Stimulated activated CD4-positive, alpha-beta T cell treated with anti-CD3 and anti-CD28 coated beads, Interleukin-4, amount 100 ng/mL, for 24 hours (primary cell): ENCODE measurements around the gene ZNF695.
A peak's percentile ranks its signal among the peaks of the same experiment; 100 is the strongest.
"Not testable (repeated sequence)": the region's sequence is repeated elsewhere in the genome, so short reads cannot be mapped to it uniquely, and the experiment has no call there.

Source experiments
- DNase-seq: peaks from one replicate; pipeline ENCODE4 v3.0.0-alpha.2; 2020

The ZNF695 gene

DNA sequence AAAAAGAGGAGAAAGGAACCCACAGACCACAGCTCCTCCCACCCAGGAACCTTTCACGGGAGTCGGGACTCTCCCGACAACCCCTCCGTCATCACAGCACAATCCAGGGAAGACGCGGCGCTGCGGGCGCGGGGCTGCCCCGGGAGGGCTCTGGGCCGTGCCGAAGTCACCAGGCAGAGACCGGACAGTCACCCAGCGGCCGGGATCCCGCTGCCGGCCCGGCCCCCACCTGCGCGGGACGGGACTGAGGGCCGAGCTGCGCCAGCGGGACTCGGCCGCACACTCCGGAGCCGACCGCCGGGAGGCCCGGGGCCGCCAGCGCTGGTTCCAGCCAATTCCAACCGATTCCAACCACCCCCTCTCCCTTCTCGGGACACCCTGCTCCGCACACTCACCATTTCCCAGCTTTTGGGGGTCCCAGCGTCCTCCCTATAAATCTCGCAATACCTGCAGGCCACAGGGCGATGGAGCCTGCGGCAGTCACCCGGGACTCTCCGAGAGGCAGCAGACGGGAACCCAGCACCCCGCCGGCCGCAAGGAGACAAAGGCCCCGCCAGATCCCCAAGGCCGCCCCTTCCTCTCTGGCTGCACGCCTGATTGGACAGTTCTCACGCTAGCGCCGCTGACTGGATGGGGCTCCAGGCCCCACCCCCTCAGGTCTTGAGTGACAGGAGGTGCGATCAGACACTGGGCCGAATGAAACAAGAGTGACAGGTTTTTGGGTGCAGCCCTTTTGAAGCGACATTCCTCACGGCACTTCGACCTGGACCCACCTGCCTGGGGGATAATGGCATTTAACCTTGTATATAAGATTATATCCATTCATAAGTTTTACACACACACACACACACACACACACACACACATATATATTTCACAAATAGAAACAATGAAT lies at the start of gene ZNF695:
TSS of gene ZNF695 (minus strand) at position 547 of the 895 bp plus-strand sequence. CDS start at position 398, 149 bp downstream.
- DNase-seq = peak; percentile 34

DNA sequence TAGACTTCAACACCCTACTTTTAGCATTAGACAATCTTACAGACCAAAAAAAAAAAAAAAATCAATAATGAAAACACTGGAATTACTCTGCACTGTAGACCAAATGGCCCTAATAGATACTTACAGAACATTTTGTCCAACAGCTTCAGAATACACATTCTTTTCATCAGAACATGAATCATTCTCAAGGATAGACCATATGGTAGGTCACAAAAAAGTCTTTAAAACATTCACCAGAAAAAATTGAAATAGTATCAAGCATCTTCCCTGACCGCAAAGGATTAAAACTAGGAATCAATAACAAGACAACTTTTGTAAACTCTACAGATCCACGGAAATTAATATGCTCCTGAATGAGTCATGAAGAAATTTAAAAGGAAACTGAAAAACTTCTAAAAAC lies 48.2 kb upstream of the ZNF695 start:
- no peak for DNase-seq

DNA sequence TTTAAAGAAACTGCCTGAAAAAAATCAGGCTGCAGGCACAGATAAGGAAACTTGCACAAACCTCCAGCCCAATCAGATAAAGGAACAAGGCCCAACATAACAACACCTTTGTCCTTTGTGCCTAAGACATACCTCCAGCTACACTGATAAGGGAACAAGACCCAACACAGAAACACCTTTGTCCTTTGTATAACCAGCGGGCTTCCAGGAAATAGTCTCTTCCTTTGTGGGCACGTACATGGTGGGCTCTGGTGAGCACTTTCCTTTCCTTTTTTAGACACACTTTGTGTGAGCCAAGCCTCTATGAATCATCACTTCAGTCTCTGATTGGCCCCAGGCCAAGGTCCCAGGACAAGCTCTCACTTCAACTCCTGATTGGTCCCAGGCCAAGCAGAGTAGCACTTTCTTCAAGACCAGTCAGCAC lies 47.1 kb upstream of the ZNF695 start:
- DNase-seq = no peak

DNA sequence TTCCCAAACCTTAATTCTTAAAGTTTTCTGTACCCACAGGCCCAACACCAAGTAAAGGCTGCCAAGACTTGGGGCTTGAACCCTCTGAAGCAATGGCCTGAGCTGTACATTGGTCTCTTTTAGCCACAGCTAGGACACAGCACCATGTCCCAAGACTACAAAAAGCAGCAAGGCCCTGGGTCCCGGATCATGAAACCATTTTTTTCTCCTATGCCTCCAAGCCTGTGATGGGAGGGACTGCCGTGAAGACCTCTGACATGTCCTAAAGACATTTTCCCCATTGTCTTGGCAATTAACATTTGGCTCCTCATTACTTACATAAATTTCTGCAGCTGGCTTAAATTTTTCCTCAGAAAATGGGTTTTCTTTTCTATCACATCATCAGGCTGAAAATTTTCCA lies 39.8 kb upstream of the ZNF695 start:
- DNase-seq = no peak

DNA sequence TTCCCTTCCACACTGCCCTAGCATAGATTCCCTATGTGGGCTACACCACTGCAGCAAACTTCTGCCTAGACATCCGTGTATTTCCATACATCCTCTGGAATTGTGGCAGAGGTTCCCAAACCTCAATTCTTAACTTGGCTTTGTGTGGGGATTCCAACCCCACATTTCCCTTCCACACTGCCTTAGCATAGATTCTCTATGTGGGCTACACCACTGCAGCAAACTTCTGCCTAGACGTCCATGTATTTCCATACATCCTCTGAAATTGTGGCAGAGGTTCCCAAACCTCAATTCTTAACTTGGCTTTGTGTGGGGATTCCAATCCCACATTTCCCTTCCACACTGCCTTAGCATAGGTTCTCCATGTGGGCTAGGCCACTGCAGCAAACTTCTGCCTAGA lies 39.4 kb upstream of the ZNF695 start:
- DNase-seq = no peak

DNA sequence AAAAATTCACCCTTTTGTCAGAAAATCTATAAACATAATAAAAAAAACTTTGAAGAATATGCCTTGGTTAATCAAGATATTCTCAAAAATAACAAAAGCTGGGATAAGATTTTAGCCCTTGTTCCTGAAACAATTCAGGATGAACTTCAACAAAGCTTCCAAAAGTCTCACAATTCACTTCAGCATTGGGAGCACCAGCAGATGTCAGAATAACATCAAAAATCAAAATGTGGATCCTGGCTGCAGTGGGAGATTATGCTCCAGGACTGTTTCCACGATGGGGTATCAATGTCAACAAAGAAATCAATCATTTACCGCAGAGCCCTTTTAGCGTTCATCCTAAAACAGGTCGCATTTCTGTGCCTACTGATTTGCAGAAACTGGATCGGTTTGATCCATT lies 35.5 kb upstream of the ZNF695 start:
- no peak for DNase-seq

DNA sequence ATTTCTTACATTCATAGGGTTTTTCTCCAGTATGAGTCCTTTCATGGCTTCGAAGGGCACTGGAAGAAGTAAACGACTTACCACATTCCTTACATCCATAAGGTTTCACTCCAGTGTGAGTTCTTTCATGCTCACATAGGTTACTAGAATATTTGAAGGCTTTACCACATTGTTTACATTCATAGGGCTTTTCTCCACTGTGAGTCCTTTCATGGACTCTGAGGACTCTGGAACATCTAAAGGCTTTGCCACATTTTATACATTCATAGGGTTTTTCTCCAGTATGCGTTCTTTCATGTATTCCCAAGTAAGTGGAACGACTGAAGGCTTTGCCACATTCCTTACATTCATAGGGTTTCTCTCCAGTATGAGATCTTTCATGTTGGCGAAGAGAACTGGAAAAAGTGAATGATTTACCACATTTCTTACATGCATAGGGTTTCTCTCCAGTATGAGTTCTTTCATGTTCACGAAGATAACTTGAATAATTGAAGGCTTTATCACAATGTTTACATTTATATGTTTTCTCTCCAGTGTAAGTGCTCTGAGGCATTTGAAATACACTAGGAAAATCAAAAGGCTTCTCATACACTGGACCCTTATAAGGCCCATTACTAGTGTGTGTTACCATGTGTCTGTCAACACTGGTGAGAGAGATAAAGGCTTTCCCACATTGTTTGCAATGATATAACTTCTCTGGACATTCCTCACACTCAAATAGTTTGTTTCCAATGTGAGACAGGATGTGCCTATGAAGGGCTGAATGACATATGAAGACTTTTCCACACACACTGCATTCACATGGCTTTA lies 29.9 kb upstream of the ZNF695 start:
- no peak for DNase-seq

DNA sequence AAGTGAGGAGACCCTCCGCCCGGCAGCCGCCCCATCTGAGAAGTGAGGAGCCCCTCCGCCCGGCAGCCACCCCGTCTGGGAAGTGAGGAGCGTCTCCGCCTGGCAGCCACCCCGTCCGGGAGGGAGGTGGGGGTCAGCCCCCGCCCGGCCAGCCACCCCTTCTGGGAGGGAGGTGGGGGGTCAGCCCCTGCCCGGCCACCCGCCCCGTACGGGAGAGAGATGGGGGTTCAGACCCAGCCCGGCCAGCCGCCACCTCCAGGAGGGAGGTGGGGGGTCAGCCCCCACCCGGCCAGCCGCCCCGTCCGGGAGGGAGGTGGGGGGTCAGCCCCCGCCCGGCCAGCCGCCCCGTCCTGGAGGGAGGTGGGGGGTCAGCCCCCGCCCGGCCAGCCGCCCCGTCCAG lies 24.4 kb upstream of the ZNF695 start:
- not testable (repeated sequence) for DNase-seq

DNA sequence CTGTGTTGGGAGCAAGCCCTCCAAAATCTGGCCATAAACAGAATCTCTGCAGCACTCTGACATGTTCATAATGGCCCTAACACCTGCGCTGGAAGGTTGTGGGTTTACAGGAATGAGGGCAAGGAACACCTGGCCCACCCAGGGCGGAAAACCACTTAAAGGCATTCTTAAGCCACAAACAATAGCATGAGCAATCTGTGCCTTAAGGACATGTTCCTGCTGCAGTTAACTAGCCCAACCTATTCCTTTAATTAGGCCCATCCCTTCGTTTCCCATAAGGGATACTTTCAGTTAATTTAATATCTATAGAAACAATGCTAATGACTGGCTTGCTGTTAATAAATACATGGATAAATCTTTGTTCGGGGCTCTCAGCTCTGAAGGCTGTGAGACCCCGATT lies 16.8 kb upstream of the ZNF695 start:
- not testable (repeated sequence) for DNase-seq

DNA sequence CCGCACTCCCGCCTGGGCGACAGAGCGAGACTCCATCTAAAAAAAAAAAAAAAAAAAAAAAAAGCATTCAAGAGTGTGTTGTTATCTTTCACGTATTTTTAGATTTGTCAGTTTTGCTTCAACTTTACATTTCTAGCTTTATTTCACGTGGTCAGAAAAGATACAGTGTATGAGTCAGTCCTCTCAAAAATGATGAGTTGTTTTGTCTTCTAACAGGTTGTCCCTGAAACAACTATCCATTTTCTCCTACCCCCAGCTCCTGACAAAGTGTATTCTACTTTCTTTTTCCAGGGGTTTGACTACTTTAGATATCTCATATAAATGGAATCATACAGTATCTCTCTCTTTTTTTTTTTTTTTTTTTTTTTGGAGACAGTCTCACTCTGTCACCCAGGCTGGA lies 5.5 kb upstream of the ZNF695 start:
- no peak for DNase-seq

DNA sequence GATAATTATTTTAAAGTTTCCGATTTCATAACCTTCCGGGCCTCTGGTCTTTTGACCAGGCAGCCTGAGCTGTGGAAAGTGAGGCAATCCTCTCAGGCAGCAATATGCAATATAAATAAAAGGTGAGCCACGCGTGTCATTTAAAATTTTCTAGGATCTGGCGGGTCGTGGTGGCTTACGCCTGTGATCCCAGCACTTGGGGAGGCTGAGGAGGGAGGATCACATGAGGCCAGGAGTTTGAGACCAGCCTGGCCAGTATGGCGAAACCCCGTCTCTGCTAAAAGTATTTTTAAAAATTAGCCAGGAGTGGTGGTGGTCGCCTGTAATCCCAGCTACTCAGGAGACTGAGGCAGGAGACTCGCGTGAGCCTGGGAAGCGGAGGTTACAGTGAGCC lies 546 bp upstream of the ZNF695 start:
- no peak for DNase-seq

DNA sequence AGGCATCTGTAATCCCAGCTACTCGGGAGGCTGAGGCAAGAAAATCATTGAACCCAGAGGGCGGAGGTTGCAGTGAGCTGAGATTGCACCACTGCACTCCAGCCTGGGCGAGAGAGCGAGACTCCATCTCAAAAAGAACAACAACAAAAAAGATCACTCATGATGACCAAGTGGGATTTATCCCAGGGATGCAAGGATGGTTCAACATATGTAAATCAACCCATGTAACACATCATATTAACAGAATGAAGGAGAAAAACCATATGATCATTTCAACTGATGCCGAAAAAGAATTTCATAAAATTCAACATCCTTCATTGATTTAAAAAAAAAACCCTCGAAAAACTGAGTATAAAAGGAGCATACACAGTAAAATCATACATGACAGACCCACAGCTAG lies 3.8 kb downstream of the ZNF695 start:
- DNase-seq = not testable (repeated sequence)

DNA sequence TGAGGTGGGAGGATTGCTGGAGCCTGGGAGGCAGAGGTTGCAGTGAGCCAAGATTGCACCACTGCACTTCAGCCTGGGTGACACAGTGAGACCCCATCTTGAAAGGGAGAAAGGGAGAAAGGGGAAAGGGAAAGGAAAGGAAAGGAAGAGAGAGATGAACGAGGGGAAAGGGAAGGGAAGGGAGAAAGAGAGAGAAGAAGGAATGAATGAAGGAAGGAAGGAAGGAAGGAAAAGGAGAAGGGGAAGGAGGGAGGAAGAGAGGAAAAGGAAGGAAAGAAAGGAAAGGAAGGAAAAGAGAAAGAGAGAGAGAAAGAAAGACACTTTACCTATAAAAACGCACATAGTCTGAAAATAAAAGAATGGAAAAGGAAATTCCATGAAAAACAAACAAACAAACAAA lies 18.0 kb downstream of the ZNF695 start:
- no peak for DNase-seq

DNA sequence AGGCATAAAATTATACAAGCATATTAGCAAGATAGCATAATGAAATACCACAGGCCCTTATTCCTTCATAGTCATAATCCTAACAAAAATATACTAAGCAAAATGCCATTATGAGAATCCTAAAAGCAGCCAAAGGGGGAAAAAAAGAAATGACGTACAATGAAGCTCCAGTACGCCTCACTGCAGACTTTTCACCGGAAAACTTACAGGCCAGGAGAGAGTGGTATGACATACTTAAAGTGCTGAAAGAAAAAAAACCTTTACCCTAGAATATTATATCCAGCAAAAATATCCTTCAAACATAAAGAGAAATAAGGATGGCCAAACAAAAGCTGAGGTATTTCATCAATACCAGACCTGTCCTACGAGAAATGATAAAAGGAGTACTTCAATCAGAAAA lies 19.5 kb downstream of the ZNF695 start:
- no peak for DNase-seq

DNA sequence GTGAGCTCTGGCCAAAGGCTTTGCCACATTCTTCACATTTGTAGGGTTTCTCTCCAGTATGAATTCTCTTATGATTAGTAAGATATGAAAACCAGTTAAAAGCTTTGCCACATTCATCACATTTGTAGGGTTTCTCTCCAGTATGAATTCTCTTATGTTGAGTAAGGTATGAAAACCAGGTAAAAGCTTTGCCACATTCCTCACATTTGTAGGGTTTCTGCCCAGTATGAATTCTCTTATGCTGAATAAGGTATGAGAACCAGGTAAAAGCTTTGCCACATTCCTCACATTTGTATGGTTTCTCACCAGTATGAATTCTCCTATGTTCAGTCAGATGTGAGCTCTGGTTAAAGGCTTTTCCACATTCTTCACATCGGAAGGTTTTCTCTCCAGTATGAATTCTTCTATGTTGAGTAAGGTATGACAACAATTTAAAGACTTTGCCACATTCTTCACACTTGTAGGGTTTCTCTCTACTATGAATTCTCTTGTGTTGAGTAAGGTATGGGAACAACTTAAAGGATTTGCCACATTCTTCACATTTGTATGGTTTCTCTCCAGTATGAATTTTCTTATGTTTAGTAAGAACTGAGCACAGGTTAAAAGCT lies 20.7 kb downstream of the ZNF695 start:
- no peak for DNase-seq

DNA sequence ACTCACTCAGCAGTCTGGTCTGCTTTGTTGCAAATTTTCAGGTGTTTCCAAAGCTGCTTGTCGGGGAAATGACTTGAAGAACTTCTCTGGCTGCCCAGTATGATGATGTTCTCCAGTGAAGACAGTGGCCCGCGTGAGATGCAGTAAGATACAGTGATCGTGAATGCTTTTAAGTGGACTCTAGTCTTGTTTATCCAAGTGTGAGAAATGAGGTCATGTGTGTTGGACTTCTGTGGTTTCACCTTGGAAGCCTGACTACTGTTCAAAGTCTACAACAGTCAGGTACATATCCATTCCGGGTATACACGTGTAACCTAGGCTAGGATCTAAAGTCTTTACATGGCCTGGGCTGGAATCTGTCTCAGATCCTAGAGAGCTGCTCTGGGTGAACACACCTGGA lies 29.1 kb downstream of the ZNF695 start:
- DNase-seq = no peak

DNA sequence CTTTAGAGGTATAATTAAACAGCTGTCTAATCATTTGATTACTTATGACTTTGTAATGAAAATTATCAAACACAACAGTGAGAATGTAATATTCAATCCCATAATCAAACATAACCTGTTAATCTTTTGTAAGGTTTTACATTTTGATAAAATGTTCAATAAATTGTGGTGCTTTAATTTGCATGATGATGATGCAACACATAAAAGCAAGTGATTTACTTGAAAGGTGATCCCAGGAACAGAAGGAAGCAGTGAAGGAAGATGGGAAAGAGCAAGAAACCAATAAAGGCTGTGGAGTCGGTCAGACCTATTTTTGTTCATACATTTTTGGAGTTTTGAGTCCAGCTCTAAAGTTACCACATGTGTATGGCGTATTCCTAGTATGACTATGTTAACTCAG lies 29.6 kb downstream of the ZNF695 start:
- no peak for DNase-seq

DNA sequence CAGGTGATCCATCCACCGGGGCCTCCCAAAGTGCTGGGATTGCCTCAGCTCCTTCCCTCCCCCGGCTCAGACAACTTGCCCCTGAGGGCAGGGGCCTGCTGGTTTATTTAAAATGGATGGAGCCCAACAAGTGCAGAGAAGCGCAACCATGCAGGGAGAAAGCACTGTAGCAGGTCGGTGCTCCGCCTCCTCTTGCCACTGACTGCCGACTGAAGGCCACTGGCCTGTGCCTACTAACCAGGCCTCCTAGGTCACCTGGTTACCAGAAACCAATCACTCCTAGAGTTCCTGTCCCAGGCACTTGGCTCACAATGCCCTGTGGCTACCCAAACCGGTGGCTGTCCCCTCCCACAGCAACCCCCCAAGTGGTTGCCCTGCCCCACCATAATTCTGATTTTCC lies 35.9 kb downstream of the ZNF695 start:
- DNase-seq = no peak

DNA sequence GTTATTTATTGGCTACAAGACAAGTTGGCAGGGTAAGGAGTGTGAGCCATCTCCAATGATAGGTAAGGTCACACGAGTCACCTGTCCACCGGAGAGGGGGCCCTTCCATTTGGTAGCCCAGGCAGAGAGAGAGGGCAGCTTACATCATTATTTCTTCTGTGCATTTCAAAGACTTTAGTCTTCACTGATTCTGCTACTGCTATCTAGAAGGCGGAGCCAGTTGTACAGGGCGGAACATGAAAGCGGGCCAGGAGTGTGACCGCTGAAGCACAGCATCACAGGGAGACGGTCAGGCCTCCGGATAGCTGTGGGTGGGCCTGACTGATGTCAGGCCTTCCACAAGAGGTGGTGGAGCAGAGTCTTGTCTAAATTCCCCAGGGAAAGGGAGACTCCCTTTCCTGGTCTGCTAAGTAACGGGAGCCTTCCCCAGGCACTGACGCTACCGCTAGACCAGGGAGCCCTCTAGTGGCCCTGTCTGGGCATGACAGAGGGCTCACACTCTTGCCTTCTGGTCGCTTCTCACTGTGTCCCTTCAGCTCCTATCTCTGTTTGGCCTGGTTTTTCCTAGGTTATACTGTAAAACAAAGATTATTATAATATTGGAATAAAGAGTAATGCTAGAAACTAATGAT lies 36.7 kb downstream of the ZNF695 start:
- peak; percentile 32 for DNase-seq

DNA sequence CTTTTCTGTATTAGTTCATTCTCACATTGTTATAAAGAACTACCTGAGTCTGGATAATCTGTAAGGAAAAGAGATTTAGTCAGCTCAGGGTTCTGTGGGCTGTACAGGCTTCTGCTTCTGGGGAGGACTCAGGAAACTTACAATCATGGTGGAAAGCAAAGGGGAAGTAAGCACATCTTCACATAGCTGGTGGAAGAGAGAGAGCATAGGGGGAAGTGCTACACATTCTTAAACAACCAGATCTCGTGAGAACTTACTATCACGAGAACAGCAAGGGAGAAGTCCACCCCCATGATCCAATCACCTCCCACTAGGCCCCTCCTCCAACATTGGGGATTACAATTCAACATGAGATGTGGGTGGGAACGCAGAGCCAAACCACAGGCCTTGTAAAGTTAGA lies 38.2 kb downstream of the ZNF695 start:
- no peak for DNase-seq

DNA sequence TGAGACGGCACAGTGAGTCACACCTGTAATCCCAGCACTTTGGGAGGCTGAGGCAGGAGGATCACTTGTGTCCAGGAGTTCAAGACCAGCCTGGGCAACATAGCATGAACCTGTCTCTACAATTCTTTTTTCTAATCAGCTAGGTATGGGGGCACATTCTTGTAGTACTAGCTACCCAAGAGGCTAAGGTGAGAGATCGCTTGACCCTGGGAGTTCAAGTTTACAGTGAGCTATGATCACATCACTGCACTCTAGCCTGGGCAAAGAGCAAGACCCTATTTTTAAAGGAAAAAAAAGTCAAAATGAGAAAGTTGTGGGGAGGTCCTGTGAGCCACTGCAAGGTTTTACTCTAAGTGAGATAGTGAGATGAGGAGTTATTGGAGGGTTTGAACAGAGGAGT lies 41.4 kb downstream of the ZNF695 start:
- DNase-seq = no peak

DNA sequence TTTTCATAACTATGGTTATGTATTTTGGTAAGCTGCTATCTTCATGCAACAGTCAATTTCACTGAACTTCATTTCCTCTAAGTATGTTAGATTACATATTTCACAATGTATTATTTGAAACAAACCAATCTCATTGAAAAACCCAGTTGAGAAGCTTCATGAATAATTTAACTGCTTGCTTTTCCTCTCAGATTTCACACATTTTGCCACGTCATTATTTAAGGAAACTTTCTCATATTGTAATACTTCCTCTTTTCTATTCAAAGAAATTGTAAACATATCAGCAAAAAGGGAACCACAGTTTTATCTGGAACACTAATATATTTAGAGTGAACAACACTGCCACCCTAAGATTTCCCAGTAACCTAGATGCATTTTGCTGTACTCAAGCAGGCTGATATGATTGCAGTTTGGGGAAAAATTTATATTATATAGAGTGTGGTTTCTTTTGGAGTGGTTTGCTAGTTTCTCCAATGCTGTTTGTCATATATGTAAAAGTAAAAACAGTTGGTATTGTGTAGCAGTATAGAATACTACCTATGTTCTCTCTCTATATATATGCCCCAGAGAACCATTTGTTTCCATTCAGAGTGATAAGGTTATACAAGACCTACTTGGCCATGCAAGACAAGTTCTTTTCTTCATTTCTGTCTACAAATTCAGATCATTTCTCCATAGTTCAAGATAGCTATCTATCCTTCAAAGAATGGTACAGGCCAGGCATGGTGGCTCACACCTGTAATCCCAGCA lies 47.7 kb downstream of the ZNF695 start:
- DNase-seq = no peak
